ENCODE measurements around the gene PF4V1.

The PF4V1 gene

DNA sequence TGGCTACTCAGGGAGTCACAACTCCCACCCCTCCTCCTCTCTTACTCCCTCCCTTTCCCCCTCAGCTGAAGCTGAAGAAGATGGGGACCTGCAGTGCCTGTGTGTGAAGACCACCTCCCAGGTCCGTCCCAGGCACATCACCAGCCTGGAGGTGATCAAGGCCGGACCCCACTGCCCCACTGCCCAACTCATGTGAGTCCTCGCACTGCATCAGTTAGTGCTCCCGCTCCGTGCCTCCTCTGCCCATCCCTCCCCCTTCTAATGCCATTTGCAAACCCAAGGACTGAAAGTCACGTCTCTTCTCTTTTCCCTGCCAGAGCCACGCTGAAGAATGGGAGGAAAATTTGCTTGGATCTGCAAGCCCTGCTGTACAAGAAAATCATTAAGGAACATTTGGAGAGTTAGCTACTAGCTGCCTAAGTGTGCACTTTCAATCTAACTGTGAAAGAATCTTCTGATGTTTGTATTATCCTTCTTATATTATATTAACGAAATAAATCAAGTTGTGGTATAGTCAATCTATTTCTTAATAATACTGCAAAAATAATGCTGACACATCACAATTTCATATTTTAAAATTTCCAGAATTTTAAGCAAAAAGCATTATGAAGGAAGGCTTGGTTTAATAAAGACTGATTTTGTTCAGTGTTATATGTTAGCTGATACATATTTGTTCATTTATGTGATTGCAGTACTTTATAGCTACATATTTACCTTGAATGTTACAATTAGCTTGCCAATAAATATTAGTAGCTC, 800 bp downstream of the PF4V1 start:
- no peak overlapping the region for H2AFZ ChIP-seq (ENCODE audit: low read length)
- no peaks in the 10 kb centered on the region for H4K20me1 ChIP-seq (ENCODE audit: insufficient read depth, low read length)
- no peaks in the 10 kb centered on the region for H3K27me3 ChIP-seq (replicated peaks; ENCODE audit: insufficient read depth, low read length)
- H3K79me2 ChIP-seq (ENCODE audit: low read length): no peaks in the 10 kb centered on the region
- H3F3A ChIP-seq (ENCODE audit: insufficient read depth, low read length): no peaks in the 10 kb centered on the region
- no peaks in the 10 kb centered on the region for H3K9me2 ChIP-seq (replicated peaks; ENCODE audit: insufficient read depth, low read length)
- H3K9me3 ChIP-seq (replicated peaks; ENCODE audit: insufficient read depth, low read length): no peaks in the 10 kb centered on the region
- no peak for DNase-seq
- TF ChIP-seq EZH2 (optimal IDR thresholded peaks at IDR 0.05; ENCODE audit: low read depth, low read length) (no peak), EZH2phosphoT487 (IDR thresholded peaks at IDR 0.05; ENCODE audit: low read length) (no peak)
- TF ChIP-seq, protein P1, sequence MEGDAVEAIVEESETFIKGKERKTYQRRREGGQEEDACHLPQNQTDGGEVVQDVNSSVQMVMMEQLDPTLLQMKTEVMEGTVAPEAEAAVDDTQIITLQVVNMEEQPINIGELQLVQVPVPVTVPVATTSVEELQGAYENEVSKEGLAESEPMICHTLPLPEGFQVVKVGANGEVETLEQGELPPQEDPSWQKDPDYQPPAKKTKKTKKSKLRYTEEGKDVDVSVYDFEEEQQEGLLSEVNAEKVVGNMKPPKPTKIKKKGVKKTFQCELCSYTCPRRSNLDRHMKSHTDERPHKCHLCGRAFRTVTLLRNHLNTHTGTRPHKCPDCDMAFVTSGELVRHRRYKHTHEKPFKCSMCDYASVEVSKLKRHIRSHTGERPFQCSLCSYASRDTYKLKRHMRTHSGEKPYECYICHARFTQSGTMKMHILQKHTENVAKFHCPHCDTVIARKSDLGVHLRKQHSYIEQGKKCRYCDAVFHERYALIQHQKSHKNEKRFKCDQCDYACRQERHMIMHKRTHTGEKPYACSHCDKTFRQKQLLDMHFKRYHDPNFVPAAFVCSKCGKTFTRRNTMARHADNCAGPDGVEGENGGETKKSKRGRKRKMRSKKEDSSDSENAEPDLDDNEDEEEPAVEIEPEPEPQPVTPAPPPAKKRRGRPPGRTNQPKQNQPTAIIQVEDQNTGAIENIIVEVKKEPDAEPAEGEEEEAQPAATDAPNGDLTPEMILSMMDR (IDR thresholded peaks at IDR 0.05; ENCODE audit: low read length): no peak
- no peaks in the 10 kb centered on the region for H3K4me1 ChIP-seq (ENCODE audit: low read length)
- H3K4me2 ChIP-seq (ENCODE audit: low read depth, low read length): no peak overlapping the region
- no peaks in the 10 kb centered on the region for H3K36me3 ChIP-seq (replicated peaks; ENCODE audit: insufficient read depth, low read length)
- no peak overlapping the region for H3K27ac ChIP-seq (ENCODE audit: low read length)
- no peak overlapping the region for H3K4me3 ChIP-seq (ENCODE audit: low read length)
- no peak overlapping the region for H3K9ac ChIP-seq (ENCODE audit: low read length)

DNA sequence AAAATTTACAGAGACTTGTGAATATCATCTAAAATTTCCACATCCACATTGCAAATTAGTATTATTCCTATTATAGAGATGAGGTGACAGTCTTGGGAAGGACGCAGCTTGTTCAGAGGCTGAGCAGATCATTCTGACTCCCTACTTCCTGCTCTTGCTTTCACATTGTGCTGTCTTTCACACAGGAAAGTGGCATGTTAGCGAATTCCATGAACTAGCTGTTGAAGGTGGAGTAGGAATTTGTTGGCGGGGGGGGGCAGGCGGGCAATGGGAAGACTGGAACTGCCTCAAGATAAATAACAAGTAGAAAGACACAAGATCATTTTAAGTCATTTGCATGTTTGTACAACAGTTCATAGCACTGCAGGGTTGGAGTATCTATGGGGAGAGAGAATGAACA, 2.3 kb downstream of the PF4V1 start:
- H3F3A ChIP-seq (ENCODE audit: insufficient read depth, low read length): no peaks in the 10 kb centered on the region
- H3K9me3 ChIP-seq (replicated peaks; ENCODE audit: insufficient read depth, low read length): no peaks in the 10 kb centered on the region
- H3K4me1 ChIP-seq (ENCODE audit: low read length): no peaks in the 10 kb centered on the region
- no peaks in the 10 kb centered on the region for H3K27me3 ChIP-seq (replicated peaks; ENCODE audit: insufficient read depth, low read length)
- H2AFZ ChIP-seq (ENCODE audit: low read length): no peak overlapping the region
- no peaks in the 10 kb centered on the region for H3K79me2 ChIP-seq (ENCODE audit: low read length)
- no peak overlapping the region for H3K9ac ChIP-seq (ENCODE audit: low read length)
- no peak overlapping the region for H3K27ac ChIP-seq (ENCODE audit: low read length)
- H3K4me3 ChIP-seq (ENCODE audit: low read length): no peak overlapping the region
- DNase-seq: no peak
- TF ChIP-seq, protein P1 (IDR thresholded peaks at IDR 0.05; ENCODE audit: low read length): no peak
- TF ChIP-seq EZH2 (optimal IDR thresholded peaks at IDR 0.05; ENCODE audit: low read depth, low read length) (no peak), EZH2phosphoT487 (IDR thresholded peaks at IDR 0.05; ENCODE audit: low read length) (no peak)
- H4K20me1 ChIP-seq (ENCODE audit: insufficient read depth, low read length): no peaks in the 10 kb centered on the region
- H3K4me2 ChIP-seq (ENCODE audit: low read depth, low read length): no peak overlapping the region
- no peaks in the 10 kb centered on the region for H3K36me3 ChIP-seq (replicated peaks; ENCODE audit: insufficient read depth, low read length)
- H3K9me2 ChIP-seq (replicated peaks; ENCODE audit: insufficient read depth, low read length): no peaks in the 10 kb centered on the region

DNA sequence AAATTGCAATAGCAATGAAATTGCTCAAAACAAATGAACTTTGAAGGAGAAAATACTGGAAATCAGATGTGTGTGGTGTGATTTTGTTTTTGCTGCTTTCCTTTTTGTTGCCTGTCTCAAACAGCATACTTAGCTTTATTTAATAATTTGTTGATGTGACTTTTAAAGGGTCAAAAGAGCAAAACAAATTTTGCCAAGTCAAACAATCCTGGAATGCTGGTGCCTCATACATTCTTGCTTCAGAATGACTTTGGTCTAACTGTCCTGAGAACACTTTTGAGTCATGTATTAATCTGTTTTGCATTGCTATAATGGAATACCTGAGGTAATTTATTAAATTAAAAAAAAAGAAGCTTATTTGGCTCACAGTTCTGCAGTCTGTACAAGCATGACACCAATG, 3.4 kb downstream of the PF4V1 start:
- H3K9me3 ChIP-seq (replicated peaks; ENCODE audit: insufficient read depth, low read length): no peaks in the 10 kb centered on the region
- no peaks in the 10 kb centered on the region for H3K36me3 ChIP-seq (replicated peaks; ENCODE audit: insufficient read depth, low read length)
- no peak for DNase-seq
- no peak overlapping the region for H3K4me2 ChIP-seq (ENCODE audit: low read depth, low read length)
- no peak overlapping the region for H3K4me3 ChIP-seq (ENCODE audit: low read length)
- no peaks in the 10 kb centered on the region for H4K20me1 ChIP-seq (ENCODE audit: insufficient read depth, low read length)
- H3K9ac ChIP-seq (ENCODE audit: low read length): no peak overlapping the region
- no peaks in the 10 kb centered on the region for H3K4me1 ChIP-seq (ENCODE audit: low read length)
- no peaks in the 10 kb centered on the region for H3F3A ChIP-seq (ENCODE audit: insufficient read depth, low read length)
- H2AFZ ChIP-seq (ENCODE audit: low read length): no peak overlapping the region
- H3K27me3 ChIP-seq (replicated peaks; ENCODE audit: insufficient read depth, low read length): no peaks in the 10 kb centered on the region
- H3K79me2 ChIP-seq (ENCODE audit: low read length): no peaks in the 10 kb centered on the region
- no peaks in the 10 kb centered on the region for H3K9me2 ChIP-seq (replicated peaks; ENCODE audit: insufficient read depth, low read length)
- no peak overlapping the region for H3K27ac ChIP-seq (ENCODE audit: low read length)
- no peak for TF ChIP-seq EZH2 (optimal IDR thresholded peaks at IDR 0.05; ENCODE audit: low read depth, low read length)

DNA sequence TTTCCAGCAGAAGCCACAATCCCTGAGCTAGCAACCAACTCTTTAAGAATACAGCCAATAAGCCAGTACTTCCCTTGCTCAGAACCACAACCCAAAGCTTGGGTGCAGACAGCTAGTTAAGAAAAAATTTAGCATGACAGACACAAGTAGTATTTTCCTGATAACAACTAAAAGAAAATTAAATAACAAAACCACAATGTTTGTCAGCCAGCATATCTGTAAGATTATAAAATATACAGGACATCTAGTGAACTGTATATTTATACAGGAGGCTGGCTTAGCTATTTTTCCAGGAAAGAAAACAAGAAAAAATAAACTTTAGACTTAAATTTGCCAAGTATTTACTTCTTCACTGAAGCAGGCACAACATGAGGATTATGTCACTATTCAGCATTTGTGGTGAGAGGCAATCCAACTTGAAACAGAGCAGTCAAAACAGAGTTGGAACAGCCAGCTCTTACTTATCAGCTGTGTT, 6.6 kb downstream of the PF4V1 start:
- H3K36me3 ChIP-seq (replicated peaks; ENCODE audit: insufficient read depth, low read length): no peaks in the 10 kb centered on the region
- no peak overlapping the region for H3K4me3 ChIP-seq (ENCODE audit: low read length)
- H2AFZ ChIP-seq (ENCODE audit: low read length): no peak overlapping the region
- H3K9me2 ChIP-seq (replicated peaks; ENCODE audit: insufficient read depth, low read length): no peaks in the 10 kb centered on the region
- H3K79me2 ChIP-seq (ENCODE audit: low read length): no peaks in the 10 kb centered on the region
- H3K27ac ChIP-seq (ENCODE audit: low read length): no peak overlapping the region
- TF ChIP-seq EZH2 (optimal IDR thresholded peaks at IDR 0.05; ENCODE audit: low read depth, low read length) (no peak), EZH2phosphoT487 (IDR thresholded peaks at IDR 0.05; ENCODE audit: low read length) (no peak)
- TF ChIP-seq, protein P1 (IDR thresholded peaks at IDR 0.05; ENCODE audit: low read length): no peak
- 0 out of 2 replicates have a peak, but pooled peaks cover 7% of the 10 kb centered on the region for H3K4me1 ChIP-seq (ENCODE audit: low read length)
- no peak overlapping the region for H3K4me2 ChIP-seq (ENCODE audit: low read depth, low read length)
- no peak for DNase-seq
- H3K9me3 ChIP-seq (replicated peaks; ENCODE audit: insufficient read depth, low read length): no peaks in the 10 kb centered on the region
- no peak overlapping the region for H3K9ac ChIP-seq (ENCODE audit: low read length)
- no peaks in the 10 kb centered on the region for H3F3A ChIP-seq (ENCODE audit: insufficient read depth, low read length)
- no peaks in the 10 kb centered on the region for H4K20me1 ChIP-seq (ENCODE audit: insufficient read depth, low read length)
- no peaks in the 10 kb centered on the region for H3K27me3 ChIP-seq (replicated peaks; ENCODE audit: insufficient read depth, low read length)

Data from MM.1S (cell line).